Heart left ventricle (tissue), 16 donors: ENCODE data around the gene TOM1. TPM values are rescaled to one million over a fixed set of nuclear protein-coding genes. Genes with fewer than 3 reads are reported as not detected.

Experiments used
- ATAC-seq, 4 donors: fragments of 200-7000 bp; cut with Tn5 transposase; one replicate each; pipeline ENCODE4 v1.9.1; 2020 to 2022; ENCODE audit warnings: moderate library complexity in 4 of 4, mild to moderate bottlenecking in 3 of 4, moderate number of reproducible peaks in 1 of 4
- DNase-seq, 5 donors: peaks; one replicate each; pipeline ENCODE4 v3.0.0-alpha.2; 2020
- H3K27ac ChIP-seq, 12 donors: fragments of 200-600 bp; sonication (generic) in 4 of 12; one replicate each; pipeline versions ENCODE4 v1.5.0 to v1.8.0; 2016 to 2022; ENCODE audit warnings: mild to moderate bottlenecking in 2 of 12
- H3K27me3 ChIP-seq, 9 donors: fragments of 200-600 bp; sonication (generic) in 2 of 9; one replicate each; pipeline versions ENCODE4 v1.5.1 to v1.8.0; 2016 to 2022; ENCODE audit warnings: mild to moderate bottlenecking in 3 of 9
- H3K36me3 ChIP-seq, 9 donors: fragments of 200-600 bp; sonication (generic) in 2 of 9; one replicate each; pipeline versions ENCODE4 v1.5.0 to v1.8.0; 2018 to 2022; ENCODE audit warnings: mild to moderate bottlenecking in 2 of 9
- H3K4me1 ChIP-seq, 12 donors: fragments of 200-600 bp; sonication (generic) in 4 of 12; one replicate each; pipeline versions ENCODE4 v1.5.0 to v1.8.0; 2016 to 2022; ENCODE audit warnings: mild to moderate bottlenecking in 3 of 12
- H3K4me3 ChIP-seq, 12 donors: fragments of 200-600 bp; sonication (generic) in 4 of 12; one replicate each; pipeline versions ENCODE4 v1.5.0 to v1.8.0; 2017 to 2022; ENCODE audit warnings: mild to moderate bottlenecking in 9 of 12, moderate library complexity in 4 of 12
- H3K9me3 ChIP-seq, 12 donors: fragments of 200-600 bp; sonication (generic) in 4 of 12; one replicate each; pipeline versions ENCODE4 v1.5.0 to v1.8.0; 2016 to 2022; ENCODE audit warnings: mild to moderate bottlenecking in 1 of 12
- CTCF ChIP-seq, 12 donors: fragments of 200-600 bp; sonication (generic) in 4 of 12; IDR thresholded peaks; one replicate each; pipeline versions ENCODE4 v1.5.0 to v1.8.0; 2018 to 2022; ENCODE audit warnings: antibody characterized with exemption in 12 of 12, mild to moderate bottlenecking in 5 of 12
- POLR2A ChIP-seq, 2 donors: fragments of 450-650 bp; IDR thresholded peaks; one replicate each; pipeline ENCODE4 v1.6.1; 2017; ENCODE audit warnings: antibody characterized with exemption in 2 of 2, mild to moderate bottlenecking in 2 of 2, moderate library complexity in 2 of 2
- WGBS, 4 donors: extraction: QIAGEN DNeasy Blood & Tissue Kit in 2 of 4; methylation state at CpG; one replicate each; pipeline versions ENCODE4 v1.1.5 to v1.1.7; 2013 to 2018; 5-methylcytosine and 5-hydroxymethylcytosine counted together
- intact Hi-C, 10 donors: fragments of 100-400 bp; cut with DNase I; formaldehyde crosslinking; loops; one replicate each; pipeline versions ENCODE4 v1.11.1 to v1.14.2; 2022
- polyA plus RNA-seq, 2 donors: library from polyadenylated mRNA; stranded (reverse); fragments of 200-250 nt; gene quantifications; one replicate each; pipeline ENCODE4 v1.2.3, GENCODE V29; 2013
- total RNA-seq, 9 donors: library from RNA; depleted of rRNA in 2 of 9; stranded (reverse); fragments of >200 nt in 2 of 9; fragmentation: NEBNext Ultra II Directional in 3 of 9; extraction: Animal tissue kit (Norgen Biotek cat#: 25700) in 3 of 9; gene quantifications; one replicate each; pipeline versions ENCODE4 v1.1.0 to v1.2.4, GENCODE V29; 2016 to 2023
- donor health status: ischemic (EF 13 %, LVEDD 7.1; RV severe dilation, severe dysfunction).
- donor health status: healthy with polysubstance abuse.
- donor health status: DM: no; HTN: yes; CAD: no.
- donor health status: DM: no; HTN: no; CAD: no.
- donor health status: ischemic (EF 25% LVEDD 6.9; RV normal size, moderate dysfunction).
- donor health status: ischemic (EF 25% LVEDD 5.7; RV mildly dilated, moderate dysfunction).
- donor health status: healthy.
- donor health status: DM: yes; HTN: yes; CAD: no.
- donor health status: ischemic (EF 35%, LVEDD 5.7; RV mildly dilated, moderate dysfunction).
- donor health status: nonischemic (EF 11% LVEDD 7.7; RV severe dilation, severe dysfunction).
- donor health status: DM: yes; HTN: yes; CAD: no.
- donor health status: PGD.
- donor health status: ischemic (EF 29% LVEDD 5.4; RV normal size, mild dysfunction).
- donor health status: nonischemic (EF 23%, LVEDD 6.1; RV moderate dilation, normal function).

The TOM1 gene
- total and polyA plus RNA-seq, 11 donors = 46.8 to 362 (median 56.8) TPM

DNA sequence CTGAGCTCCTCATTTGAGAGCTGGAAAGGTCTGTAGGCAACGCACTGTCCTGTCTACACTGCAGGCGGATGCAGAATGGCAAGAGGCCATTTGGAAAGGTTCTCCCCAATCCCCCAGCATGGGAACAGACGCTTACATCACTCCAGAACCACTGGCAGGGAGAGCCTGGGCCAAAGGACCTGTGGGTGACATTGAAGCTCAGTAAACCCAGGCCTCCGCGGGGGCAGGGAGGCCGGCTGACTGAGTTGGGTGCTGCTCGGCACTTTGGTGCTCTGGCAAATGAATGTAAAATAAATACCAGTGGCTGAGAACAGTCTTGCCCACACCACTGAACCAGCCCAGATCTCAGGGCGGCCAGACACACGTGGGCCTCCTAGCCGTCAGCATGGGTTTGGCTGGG, 22.4 kb downstream of the TOM1 start:
- Histone ChIP-seq H3K27ac (peak overlapping the region in 10 of 12 donors; percentile 25 to 84 (median 56)), H3K27me3 (no peaks in the 10 kb centered on the region), H3K9me3 (no peaks in the 10 kb centered on the region), H3K4me3 (no peak overlapping the region), H3K4me1 (peaks cover 0 to 15% (median 6%) of the 10 kb centered on the region in 12 donors), H3K36me3 (peaks cover 0 to 100% (median 93%) of the 10 kb centered on the region in 9 donors)
- intact Hi-C loops = no loop called here
- TF ChIP-seq POLR2A (IDR thresholded peaks at IDR 0.05) (no peak), CTCF (IDR thresholded peaks at IDR 0.05) (no peak)
- peak; percentile 74 to 88 (median 82) for ATAC-seq
- DNase-seq = peak; percentile 43 to 73 (median 67)
- WGBS, 4 donors = 48 to 69% (median 57%) methylated on average over 10 of the region's 10 CpGs

DNA sequence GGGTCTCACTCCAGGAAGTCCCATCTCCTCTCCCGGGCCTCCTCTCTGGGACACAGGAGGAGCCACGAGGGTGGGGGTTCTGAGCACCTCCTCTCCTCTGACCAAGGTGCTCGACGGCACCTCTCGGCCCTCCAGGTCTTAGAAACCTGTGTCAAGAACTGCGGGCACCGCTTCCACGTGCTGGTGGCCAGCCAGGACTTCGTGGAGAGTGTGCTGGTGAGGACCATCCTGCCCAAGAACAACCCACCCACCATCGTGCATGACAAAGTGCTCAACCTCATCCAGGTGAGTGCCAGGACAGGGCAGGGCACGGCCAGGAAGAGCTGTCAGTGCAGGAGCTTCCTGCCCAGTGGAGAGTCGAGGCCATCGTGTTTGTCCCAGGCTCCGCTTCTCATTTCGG, 23.2 kb downstream of the TOM1 start:
- ATAC-seq (no peak), DNase-seq (no peak)
- intact Hi-C loops = no loop called here
- Histone ChIP-seq H3K9me3 (no peaks in the 10 kb centered on the region), H3K36me3 (peaks cover 0 to 100% (median 94%) of the 10 kb centered on the region in 9 donors), H3K4me3 (no peak overlapping the region), H3K27ac (peak overlapping the region in 4 of 12 donors; percentile 59 to 84 (median 66)), H3K27me3 (no peaks in the 10 kb centered on the region), H3K4me1 (peaks cover 0 to 15% (median 6%) of the 10 kb centered on the region in 12 donors)
- WGBS, 4 donors = 87 to 93% (median 90%) methylated on average over 13 to 15 of the region's 15 CpGs
- TF ChIP-seq POLR2A (IDR thresholded peaks at IDR 0.05) (no peak), CTCF (IDR thresholded peaks at IDR 0.05) (no peak)

GRCh38 chr22:35323305-35323704, 23.6 kb downstream of the TOM1 start:
- WGBS, 4 donors = 94 to 95% (median 95%) methylated on average over 9 to 11 of the region's 11 CpGs
- ATAC-seq = no peak
- no peak for DNase-seq
- intact Hi-C loops = no loop called here
- no peak overlapping the region for H3K4me3 ChIP-seq
- H3K27me3 ChIP-seq = no peaks in the 10 kb centered on the region
- H3K36me3 ChIP-seq = peaks cover 0 to 100% (median 94%) of the 10 kb centered on the region in 9 donors
- H3K9me3 ChIP-seq = no peaks in the 10 kb centered on the region
- H3K4me1 ChIP-seq = peaks cover 0 to 15% (median 6%) of the 10 kb centered on the region in 12 donors
- TF ChIP-seq CTCF (IDR thresholded peaks at IDR 0.05) (no peak), POLR2A (IDR thresholded peaks at IDR 0.05) (no peak)
- no peak overlapping the region for H3K27ac ChIP-seq

DNA sequence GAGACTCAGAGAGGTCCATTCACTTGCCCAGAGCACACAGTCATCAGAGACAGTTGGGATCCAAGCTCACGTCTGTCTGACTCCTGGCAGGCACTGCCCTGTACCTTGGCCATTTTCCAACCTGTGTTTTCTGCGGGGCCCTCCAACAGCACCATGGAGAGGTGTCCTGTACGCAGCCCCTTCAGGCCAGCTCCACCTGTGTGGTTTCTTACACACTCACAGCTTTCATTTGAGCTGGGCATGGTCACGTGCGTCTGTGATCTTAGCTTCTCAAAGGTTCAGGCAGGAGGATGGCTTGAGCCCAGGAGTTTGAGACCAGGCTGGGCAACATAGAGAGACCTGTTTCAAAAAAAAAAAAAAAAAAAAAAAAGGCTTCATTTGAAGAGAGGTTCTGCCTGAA, 24.4 kb downstream of the TOM1 start:
- H3K4me1 ChIP-seq = peaks cover 0 to 15% (median 6%) of the 10 kb centered on the region in 12 donors
- no peak for TF ChIP-seq POLR2A (IDR thresholded peaks at IDR 0.05)
- TF ChIP-seq CTCF (IDR thresholded peaks at IDR 0.05) = no peak
- intact Hi-C loops = no loop called here
- H3K36me3 ChIP-seq = peaks cover 0 to 100% (median 91%) of the 10 kb centered on the region in 9 donors
- 66 to 75% (median 69%) methylated on average over 5 of the region's 5 CpGs for WGBS, 4 donors
- no peak overlapping the region for H3K27ac ChIP-seq
- H3K9me3 ChIP-seq = no peaks in the 10 kb centered on the region
- no peaks in the 10 kb centered on the region for H3K27me3 ChIP-seq
- no peak for ATAC-seq
- no peak overlapping the region for H3K4me3 ChIP-seq
- no peak for DNase-seq
